HepG2 (cell line): Measurements from ENCODE around the gene TEX101. TPM values are rescaled to one million over a fixed set of nuclear protein-coding genes. Genes with fewer than 3 reads are reported as not detected.

Source experiments
- DNMT3B ChIP-seq: conservative IDR thresholded peaks from 2 replicates; pipeline ENCODE4 v1.6.1; 2016; ENCODE audit warnings: missing biosample characterization, control low read depth
- HDAC2 ChIP-seq: sonication (generic); formaldehyde crosslinking; IDR thresholded peaks from 2 replicates; pipeline ENCODE4 v1.4.0; 2020; ENCODE audit warnings: missing genetic modification reagents
- HOMEZ ChIP-seq: IDR thresholded peaks from 2 replicates; pipeline ENCODE4 v1.6.1; 2016; ENCODE audit warnings: low read depth
- IKZF4 ChIP-seq: sonication (generic); formaldehyde crosslinking; IDR thresholded peaks from 2 replicates; pipeline ENCODE4 v1.5.1; 2020; ENCODE audit warnings: borderline replicate concordance, mild to moderate bottlenecking, low read depth, missing genetic modification reagents; ENCODE audit errors: not compliant biosample characterization
- KAT7 ChIP-seq: IDR thresholded peaks from 2 replicates; pipeline ENCODE4 v1.6.1; 2018; ENCODE audit warnings: borderline replicate concordance, missing compliant biosample characterization
- KDM5A ChIP-seq: fragments of 200-600 bp; sonication (generic); IDR thresholded peaks from 2 replicates; pipeline ENCODE4 v1.7.0; 2018; ENCODE audit warnings: antibody characterized with exemption, mild to moderate bottlenecking, low read length, borderline replicate concordance
- MLLT10 ChIP-seq: sonication (generic); formaldehyde crosslinking; IDR thresholded peaks from 2 replicates; pipeline ENCODE4 v1.4.0; 2020; ENCODE audit warnings: missing genetic modification reagents
- MYNN ChIP-seq: sonication (generic); formaldehyde crosslinking; IDR thresholded peaks from 2 replicates; pipeline ENCODE4 v1.4.0; 2020; ENCODE audit warnings: mild to moderate bottlenecking, low read depth, missing genetic modification reagents
- NKX3-1 ChIP-seq: sonication (generic); formaldehyde crosslinking; IDR thresholded peaks from 2 replicates; pipeline ENCODE4 v1.5.0; 2020; ENCODE audit warnings: missing genetic modification reagents
- PAX8 ChIP-seq: sonication (generic); formaldehyde crosslinking; IDR thresholded peaks from 2 replicates; pipeline ENCODE4 v1.8.0; 2022; ENCODE audit warnings: mild to moderate bottlenecking, missing genetic modification reagents, borderline replicate concordance
- RFX1 ChIP-seq: fragments of 450-650 bp; IDR thresholded peaks from 2 replicates; pipeline ENCODE4 v1.6.1; 2017
- RFXAP ChIP-seq: sonication (generic); formaldehyde crosslinking; IDR thresholded peaks from 2 replicates; pipeline ENCODE4 v1.4.0; 2020; ENCODE audit warnings: missing genetic modification reagents, borderline replicate concordance
- SALL1 ChIP-seq: sonication (generic); formaldehyde crosslinking; IDR thresholded peaks from 2 replicates; pipeline ENCODE4 v1.8.0; 2022; ENCODE audit warnings: mild to moderate bottlenecking, missing genetic modification reagents
- YY1 ChIP-seq: IDR thresholded peaks from 2 replicates; pipeline ENCODE4 v1.6.1; 2011; ENCODE audit warnings: low read length, low read depth, moderate library complexity, mild to moderate bottlenecking; ENCODE audit not compliant: insufficient read depth, insufficient replicate concordance
- ZIK1 ChIP-seq: sonication (generic); formaldehyde crosslinking; IDR thresholded peaks from 2 replicates; pipeline ENCODE4 v1.5.0; 2020; ENCODE audit warnings: mild to moderate bottlenecking, low read depth, missing genetic modification reagents, borderline replicate concordance
- ZNF230 ChIP-seq: sonication (generic); formaldehyde crosslinking; IDR thresholded peaks from 2 replicates; pipeline ENCODE4 v1.4.0; 2020; ENCODE audit warnings: mild to moderate bottlenecking, missing genetic modification reagents
- ZNF253 ChIP-seq: sonication (generic); formaldehyde crosslinking; IDR thresholded peaks from 2 replicates; pipeline ENCODE4 v1.8.0; 2022; ENCODE audit warnings: mild to moderate bottlenecking, missing genetic modification reagents, borderline replicate concordance
- ZNF343 ChIP-seq: sonication (generic); formaldehyde crosslinking; IDR thresholded peaks from 2 replicates; pipeline ENCODE4 v1.4.0; 2020; ENCODE audit warnings: mild to moderate bottlenecking, missing genetic modification reagents
- ZNF619 ChIP-seq: sonication (generic); formaldehyde crosslinking; IDR thresholded peaks from 2 replicates; pipeline ENCODE4 v1.4.0; 2020; ENCODE audit warnings: mild to moderate bottlenecking, missing genetic modification reagents
- ZNF724P ChIP-seq: sonication (generic); formaldehyde crosslinking; IDR thresholded peaks from 2 replicates; pipeline ENCODE4 v1.8.0; 2022; ENCODE audit warnings: missing genetic modification reagents, borderline replicate concordance
- polyA plus RNA-seq, 8 experiments: library from polyadenylated mRNA; depleted of rRNA in 3 of 8; stranded (reverse) in 7 of 8; unstranded in 1 of 8; fragments of >200 nt; fragmentation: Illumina TruSeq in 4 of 8; extraction: Trizol in 4 of 8; gene quantifications; 2 replicates each; pipeline versions ENCODE4 v1.2.1 to v1.2.3, GENCODE V29; 2011 to 2016; ENCODE audit warnings: low read depth in 4 of 8, missing spikeins in 1 of 8, mixed read lengths in 1 of 8; ENCODE audit not compliant: insufficient read depth in 1 of 8
- total RNA-seq, 5 experiments: library from RNA; depleted of rRNA; stranded (reverse); fragments of >200 nt; fragmentation: Illumina TruSeq; extraction: Trizol; gene quantifications; 2 replicates each; pipeline ENCODE4 v1.2.3, GENCODE V29; 2016; ENCODE audit warnings: low read depth in 1 of 5
- TF ChIP-seq, protein P1 (sequence below): IDR thresholded peaks from 2 replicates; pipeline ENCODE4 v1.6.1; 2016; ENCODE audit warnings: control low read depth
- TF ChIP-seq, protein P2 (sequence below): sonication (generic); formaldehyde crosslinking; IDR thresholded peaks from 2 replicates; pipeline ENCODE4 v1.8.0; 2022; ENCODE audit warnings: mild to moderate bottlenecking, missing genetic modification reagents, borderline replicate concordance
- TF ChIP-seq, protein P3 (sequence below): sonication (generic); formaldehyde crosslinking; IDR thresholded peaks from 2 replicates; pipeline ENCODE4 v1.8.0; 2023; ENCODE audit warnings: mild to moderate bottlenecking, missing genetic modification reagents

TEX101 gene
- total and polyA plus RNA-seq, 2 of the 13 experiments (the other 11 are each of a cell fraction or from before 2014, with no cell fraction given): not detected

GRCh38 chr19:43463381-43464133 is 48.9 kb downstream of the TEX101 start (continued):
- TF ChIP-seq HOMEZ (CRISPR knock-in tag): no peak; the same call in 1 of the 2 replicates
- peak; percentile 47; the same call in 1 of the 2 replicates for TF ChIP-seq ZNF343
- TF ChIP-seq, protein P1, sequence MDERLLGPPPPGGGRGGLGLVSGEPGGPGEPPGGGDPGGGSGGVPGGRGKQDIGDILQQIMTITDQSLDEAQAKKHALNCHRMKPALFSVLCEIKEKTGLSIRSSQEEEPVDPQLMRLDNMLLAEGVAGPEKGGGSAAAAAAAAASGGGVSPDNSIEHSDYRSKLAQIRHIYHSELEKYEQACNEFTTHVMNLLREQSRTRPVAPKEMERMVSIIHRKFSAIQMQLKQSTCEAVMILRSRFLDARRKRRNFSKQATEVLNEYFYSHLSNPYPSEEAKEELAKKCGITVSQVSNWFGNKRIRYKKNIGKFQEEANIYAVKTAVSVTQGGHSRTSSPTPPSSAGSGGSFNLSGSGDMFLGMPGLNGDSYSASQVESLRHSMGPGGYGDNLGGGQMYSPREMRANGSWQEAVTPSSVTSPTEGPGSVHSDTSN (CRISPR knock-in tag): no peak
- no peak for TF ChIP-seq IKZF4
- TF ChIP-seq ZNF230 (CRISPR knock-in tag): 0 out of 2 replicates have a peak, but pooled peaks have one; percentile 19
- 0 out of 2 replicates have a peak, but pooled peaks have one; percentile 2 for TF ChIP-seq RFXAP (CRISPR knock-in tag)
- TF ChIP-seq MLLT10 (CRISPR knock-in tag): no peak
- no peak for TF ChIP-seq HDAC2 (CRISPR knock-in tag)
- 0 out of 2 replicates have a peak, but pooled peaks have one; percentile 40 for TF ChIP-seq MYNN
- TF ChIP-seq YY1: peak; percentile 60
- TF ChIP-seq SALL1 (CRISPR knock-in tag): peak; percentile 15; the same call in 1 of the 2 replicates
- no peak for TF ChIP-seq NKX3-1 (CRISPR knock-in tag)
- 0 out of 2 replicates have a peak, but pooled peaks have one; percentile 19 for TF ChIP-seq KDM5A
- no peak; the same call in 1 of the 2 replicates for TF ChIP-seq ZNF724P
- 0 out of 2 replicates have a peak, but pooled peaks have one; percentile 40 for TF ChIP-seq ZNF253
- TF ChIP-seq DNMT3B (CRISPR knock-in tag): no peak
- TF ChIP-seq RFX1: no peak
- TF ChIP-seq, protein P2, sequence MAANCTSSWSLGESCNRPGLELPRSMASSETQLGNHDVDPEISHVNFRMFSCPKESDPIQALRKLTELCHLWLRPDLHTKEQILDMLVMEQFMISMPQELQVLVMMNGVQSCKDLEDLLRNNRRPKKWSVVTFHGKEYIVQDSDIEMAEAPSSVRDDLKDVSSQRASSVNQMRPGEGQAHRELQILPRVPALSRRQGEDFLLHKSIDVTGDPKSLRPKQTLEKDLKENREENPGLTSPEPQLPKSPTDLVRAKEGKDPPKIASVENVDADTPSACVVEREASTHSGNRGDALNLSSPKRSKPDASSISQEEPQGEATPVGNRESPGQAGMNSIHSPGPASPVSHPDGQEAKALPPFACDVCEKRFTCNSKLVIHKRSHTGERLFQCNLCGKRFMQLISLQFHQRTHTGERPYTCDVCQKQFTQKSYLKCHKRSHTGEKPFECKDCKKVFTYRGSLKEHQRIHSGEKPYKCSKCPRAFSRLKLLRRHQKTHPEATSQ (CRISPR knock-in tag): no peak; the same call in 1 of the 2 replicates
- TF ChIP-seq ZNF619 (CRISPR knock-in tag): peak; percentile 82
- TF ChIP-seq KAT7 (CRISPR knock-in tag): 0 out of 2 replicates have a peak, but pooled peaks have one; percentile 47
- TF ChIP-seq ZIK1: no peak
- 0 out of 2 replicates have a peak, but pooled peaks have one; percentile 56 for TF ChIP-seq PAX8
- TF ChIP-seq, protein P3, sequence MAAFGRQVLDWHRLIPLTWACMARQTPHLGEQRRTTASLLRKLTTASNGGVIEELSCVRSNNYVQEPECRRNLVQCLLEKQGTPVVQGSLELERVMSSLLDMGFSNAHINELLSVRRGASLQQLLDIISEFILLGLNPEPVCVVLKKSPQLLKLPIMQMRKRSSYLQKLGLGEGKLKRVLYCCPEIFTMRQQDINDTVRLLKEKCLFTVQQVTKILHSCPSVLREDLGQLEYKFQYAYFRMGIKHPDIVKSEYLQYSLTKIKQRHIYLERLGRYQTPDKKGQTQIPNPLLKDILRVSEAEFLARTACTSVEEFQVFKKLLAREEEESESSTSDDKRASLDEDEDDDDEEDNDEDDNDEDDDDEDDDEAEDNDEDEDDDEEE: no peak
